Spleen (tissue), 7 donors: ENCODE measurements around the gene RPL7A.

Source experiments
- CTCF ChIP-seq, 11 experiments: fragments of 200-600 bp in 7 of 11; fragments of 450-650 bp in 4 of 11; sonication (generic) in 4 of 11; IDR thresholded peaks in 8 of 11; conservative IDR thresholded peaks in 3 of 11; 1 replicate in 7 of 11; 2 replicates in 4 of 11; pipeline versions ENCODE4 v1.4.0 to v1.8.0; 2016 to 2021; ENCODE audit warnings: antibody characterized with exemption in 11 of 11, inconsistent platforms in 4 of 11, mild to moderate bottlenecking in 1 of 11
- POLR2A ChIP-seq, 3 donors: fragments of 450-650 bp; IDR thresholded peaks; one replicate each; pipeline ENCODE4 v1.5.1; 2017; ENCODE audit warnings: antibody characterized with exemption in 3 of 3, mild to moderate bottlenecking in 1 of 3
- POLR2AphosphoS5 ChIP-seq, 3 donors: sonication (generic); formaldehyde crosslinking; IDR thresholded peaks; one replicate each; pipeline ENCODE4 v1.5.1; 2017; ENCODE audit warnings: antibody characterized with exemption in 3 of 3
- donor health status: DM: no; HTN: no; CAD: no; lungs with moderate emphysema.
- donor health status: DM: no; HTN: no; CAD: no.
- donor health status: DM: no; HTN: no; CAD: no.

GRCh38 chr9:133335924-133336811, 11.8 kb upstream of the RPL7A start, which contains the start of gene SURF6:
- TF ChIP-seq POLR2AphosphoS5 (IDR thresholded peaks at IDR 0.05) (peak; percentile 95 to 98 (median 96)), POLR2A (IDR thresholded peaks at IDR 0.05) (no peak), CTCF (IDR thresholded peaks at IDR 0.05 in 8 of 11, conservative IDR thresholded peaks at IDR 0.05 in 3 of 11) (peak in 4 of 11 experiments; percentile 13 to 25 (median 24))
